ENCODE measurements around the gene VCAN.

VCAN gene

DNA sequence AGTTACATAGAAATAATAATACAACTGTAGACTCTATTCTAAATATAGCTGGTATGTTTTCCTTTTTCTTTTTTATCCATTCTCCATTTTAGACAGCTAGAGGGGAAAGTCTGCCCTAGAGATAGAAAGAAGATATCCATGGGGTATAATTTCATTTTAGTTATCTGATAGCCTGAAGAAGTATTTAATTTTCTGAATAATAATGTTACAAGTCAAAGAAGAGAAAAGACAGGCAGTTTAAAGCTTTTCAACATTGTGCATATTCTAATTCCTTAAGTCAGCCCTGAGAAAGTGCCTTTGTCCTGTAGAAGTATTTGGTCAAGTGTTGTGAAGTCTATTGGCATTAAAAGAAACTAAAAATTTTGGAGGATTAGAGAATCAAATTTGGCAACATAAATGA is 2.5 kb upstream of the VCAN start:
- no peak for DNase-seq

DNA sequence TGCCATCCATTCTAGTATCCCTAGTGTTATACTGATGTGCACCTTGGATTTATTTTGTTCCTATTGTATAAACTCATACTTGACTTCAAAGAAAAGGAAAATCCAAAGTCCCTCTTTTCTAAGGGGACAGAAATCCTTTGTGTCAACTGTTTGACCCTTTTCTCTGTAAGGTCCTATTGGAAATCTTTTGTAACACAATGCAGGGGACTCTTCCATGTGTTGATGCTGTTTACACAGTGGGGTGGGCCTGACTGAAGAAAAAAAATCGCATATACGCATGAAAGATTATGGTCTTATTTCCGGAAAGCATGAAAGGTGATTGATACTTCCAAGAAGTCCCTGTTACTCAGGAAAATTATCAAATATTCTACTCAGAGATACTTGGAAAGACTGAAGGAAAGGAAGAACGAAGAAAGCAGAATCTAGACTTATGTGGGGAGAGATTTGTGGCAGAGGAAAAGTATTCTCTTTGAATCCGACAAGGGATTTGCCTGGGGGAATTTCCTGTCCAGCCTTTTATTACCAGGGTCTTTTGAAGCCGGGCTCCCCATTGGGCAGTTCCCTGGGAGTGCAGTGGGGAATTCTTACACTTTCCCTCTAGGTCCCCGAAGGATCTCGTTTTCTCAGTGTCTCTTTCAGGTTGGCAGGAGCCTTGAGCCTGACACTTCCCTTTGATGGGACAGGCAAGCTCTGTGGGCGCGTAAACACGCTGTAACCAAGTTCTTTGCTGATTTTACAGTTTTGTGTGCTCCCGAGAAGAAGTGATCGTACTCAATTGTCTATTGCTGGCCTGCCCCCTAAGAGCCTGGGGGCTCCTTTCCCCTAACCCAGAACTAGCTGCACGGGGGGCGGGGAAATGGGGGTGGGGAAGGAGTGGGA is 779 bp upstream of the VCAN start:
- DNase-seq = no peak

DNA sequence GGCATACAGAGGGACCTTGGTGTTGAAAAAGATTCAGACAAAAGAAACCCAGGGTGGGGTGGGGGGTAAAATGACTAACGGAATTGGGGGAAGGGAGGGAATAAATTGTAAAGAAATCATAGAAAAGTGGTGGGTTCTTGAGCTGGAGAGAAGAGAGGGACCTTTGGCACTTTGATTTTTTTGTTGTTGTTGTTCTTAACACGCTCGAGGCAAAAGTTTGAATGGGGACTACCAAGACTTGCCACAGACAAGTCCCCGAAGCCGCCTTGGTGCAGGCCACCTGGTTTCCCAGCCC is 616 bp downstream of the VCAN start:
- no peak for DNase-seq

DNA sequence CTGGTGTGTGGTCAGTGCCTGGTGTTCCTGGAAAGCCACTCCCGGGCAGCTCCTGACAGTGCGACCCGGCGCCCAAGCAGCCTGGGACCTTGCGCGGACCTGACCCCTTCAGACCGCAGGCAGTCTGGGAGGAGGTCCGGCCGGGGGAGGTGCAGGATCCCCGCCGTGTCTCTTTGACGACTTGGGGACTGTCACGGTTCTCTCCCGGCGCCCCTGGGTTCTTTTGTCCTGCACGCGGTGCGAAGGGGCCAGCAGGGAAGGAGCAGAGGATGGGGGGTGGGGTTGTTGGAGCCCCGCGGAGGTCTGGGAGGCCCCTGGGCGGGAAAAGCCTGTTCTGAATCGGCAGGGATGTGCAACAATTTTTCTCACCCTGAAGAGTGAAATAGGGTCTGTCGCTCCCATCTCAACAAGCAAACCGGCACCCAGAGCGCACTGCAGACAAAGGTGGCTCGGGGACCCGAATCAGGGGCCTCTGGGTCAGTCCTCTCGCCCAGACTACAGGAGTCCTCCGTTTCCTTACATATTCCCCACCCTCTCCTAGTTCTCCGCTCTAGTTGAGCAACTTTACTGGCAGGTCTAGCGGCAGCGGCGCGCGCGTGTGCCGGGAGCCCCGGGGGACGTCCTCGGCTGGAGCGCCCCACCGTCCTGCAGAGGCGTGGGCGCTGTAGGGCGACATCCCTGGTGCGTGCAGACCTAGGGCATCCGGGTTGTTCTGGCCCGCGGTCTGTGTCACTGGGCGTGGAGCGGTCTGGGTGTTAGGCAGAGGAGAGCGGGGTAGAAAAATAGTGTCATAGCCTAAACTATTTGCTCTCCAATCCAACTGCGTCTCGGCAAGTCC is 1.2 kb downstream of the VCAN start:
- DNase-seq = peak; percentile 61

DNA sequence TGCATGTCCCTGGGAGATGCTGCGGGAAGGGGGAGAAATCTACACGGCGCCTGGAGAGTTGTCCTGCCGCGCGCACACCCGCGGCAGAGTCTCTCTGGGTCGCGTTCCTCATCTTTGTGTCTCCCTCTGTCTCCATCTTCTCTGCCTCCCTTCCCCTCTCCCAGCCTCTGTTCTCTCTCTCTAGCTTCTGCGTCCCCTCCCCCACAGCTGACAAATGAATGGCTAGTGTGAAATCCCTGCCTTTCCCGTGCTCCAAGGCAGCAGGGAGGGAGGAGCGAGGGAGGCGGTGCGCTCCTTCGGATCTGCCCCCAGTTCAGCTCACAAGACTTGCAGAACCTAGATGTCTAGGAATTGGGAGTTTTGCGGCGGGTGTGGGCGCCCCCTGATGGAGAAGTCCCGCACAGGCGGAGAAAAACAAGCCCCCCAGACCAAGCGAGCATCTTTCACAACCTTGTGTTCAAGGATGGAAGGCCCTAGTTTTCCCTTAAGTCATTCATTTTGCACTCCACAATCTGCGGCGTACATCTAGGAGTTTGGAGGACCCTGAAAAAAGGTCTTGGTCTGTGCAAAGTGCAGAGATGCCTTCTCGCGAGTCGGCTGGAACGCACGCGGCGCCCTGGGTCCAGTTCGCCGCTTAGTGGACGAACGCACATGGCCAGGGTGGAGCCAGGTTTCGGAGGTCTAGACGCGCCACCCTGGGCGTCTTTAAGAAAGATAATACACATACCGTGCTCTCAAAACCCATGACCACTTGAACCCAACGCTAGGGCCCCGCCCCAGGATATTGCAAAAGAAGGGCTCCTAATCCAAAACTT is 2.0 kb downstream of the VCAN start:
- peak; percentile 87 for DNase-seq

DNA sequence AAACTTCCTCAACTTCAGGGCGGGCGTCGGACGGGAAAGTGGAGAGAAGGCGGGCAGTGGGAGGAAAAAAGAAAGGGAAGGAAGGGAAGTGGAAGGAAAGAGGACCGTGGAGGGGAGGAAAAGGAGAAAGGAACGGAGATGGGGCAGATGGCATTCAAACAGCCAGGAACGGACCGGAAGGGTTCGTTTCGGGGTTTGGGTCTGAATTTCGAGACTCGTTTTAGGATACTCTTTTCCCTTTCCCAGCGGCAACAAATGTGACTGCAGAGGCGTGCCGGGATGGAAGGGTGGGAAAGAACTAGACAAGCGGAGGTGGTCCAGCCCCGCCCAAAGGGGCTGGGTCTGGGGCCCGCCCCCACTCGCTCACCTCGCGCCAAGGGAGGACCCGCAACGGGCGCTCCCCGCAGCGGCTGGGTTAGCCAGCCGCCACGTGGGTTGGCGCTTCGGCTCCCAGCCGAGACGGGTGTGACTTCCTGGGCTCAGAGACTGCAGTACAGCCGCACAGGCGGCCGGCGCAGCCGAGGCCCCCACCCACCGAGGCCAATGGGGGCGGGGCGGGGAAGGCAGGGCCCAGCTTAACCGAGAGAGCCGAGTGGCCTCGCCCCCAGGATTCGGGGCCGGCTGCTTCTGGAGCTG is 2.7 kb downstream of the VCAN start:
- peak; percentile 72 for DNase-seq

DNA sequence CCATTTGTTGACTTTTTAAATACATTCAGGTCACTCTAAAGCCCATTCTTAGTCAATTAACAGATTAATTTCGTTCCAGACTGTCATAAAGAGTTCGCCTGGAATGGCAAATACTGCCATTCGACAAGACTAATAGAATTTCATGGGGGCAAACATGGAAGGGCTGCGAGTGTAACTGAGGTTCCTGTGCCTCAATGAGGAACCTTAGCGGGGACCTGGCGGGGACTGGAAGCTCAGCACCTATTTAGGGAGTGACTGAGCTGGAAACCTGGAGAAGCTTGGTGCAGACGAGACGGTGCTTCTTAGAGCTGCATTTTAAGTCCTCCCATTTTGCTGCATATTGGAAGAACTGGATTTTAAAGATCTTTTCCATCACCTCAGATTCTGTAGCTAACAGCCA is 3.4 kb downstream of the VCAN start:
- no peak for DNase-seq

DNA sequence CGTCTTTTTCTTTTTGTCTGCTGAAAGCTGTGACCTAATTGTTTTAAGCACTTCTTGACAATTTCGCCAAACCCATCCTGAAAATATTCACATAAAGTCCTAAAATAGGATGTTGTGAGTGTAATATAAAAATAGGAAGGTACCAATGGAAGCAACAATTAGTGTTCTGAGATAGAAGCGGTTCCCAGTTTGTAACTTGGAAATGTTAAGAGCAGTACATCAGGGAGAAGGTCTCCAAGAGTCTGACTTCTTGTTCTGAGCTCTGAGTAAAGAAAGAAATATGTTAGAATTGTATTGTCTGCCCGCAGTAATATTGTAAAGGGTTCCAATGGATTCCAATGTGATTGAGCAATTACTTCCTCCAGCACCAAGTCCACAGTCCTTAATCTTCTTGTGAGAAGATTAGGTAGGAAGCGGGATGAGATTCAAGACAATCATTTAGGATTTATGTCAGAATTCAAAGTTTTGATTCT is 3.9 kb downstream of the VCAN start:
- no peak for DNase-seq

DNA sequence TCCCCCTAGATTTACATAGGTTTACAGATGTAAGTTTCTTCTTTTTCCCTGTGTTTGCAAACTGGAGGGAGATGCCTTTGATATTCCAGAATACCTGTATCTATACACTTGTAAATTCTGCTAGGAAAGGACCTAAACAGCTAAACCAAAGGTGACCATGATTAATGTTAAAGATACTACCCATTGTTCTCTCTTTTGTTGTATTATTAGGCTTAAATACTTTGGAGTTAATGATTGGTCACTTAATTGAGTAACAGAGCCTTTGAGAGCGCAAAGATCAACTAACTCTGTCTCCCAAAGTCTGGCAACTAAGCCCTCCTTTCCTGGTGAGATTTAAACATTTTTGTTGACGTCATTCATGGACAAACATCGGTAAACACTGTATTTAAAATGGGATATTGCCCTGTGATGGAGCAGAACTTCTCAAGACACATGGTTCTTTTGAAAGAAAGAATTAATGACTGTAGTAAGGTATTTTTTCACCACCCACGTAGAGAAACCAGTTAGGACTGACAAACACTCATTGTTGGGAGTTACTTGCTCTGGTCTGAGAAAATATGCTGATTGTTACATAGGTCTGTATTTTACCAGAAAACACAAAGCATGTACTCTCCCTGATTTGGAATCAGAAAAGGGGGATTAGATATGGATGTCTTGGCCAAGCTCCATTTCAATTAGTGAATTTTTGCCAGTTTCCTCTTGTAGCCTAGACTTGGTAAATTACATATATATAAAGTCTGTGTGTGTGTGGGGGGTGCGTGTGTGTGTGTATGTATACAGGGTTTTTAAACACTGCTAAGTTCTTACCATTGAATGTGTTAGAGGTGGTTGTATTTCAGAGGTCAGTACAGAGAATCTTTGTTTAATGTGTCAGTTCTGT is 4.6 kb downstream of the VCAN start:
- no peak for DNase-seq

DNA sequence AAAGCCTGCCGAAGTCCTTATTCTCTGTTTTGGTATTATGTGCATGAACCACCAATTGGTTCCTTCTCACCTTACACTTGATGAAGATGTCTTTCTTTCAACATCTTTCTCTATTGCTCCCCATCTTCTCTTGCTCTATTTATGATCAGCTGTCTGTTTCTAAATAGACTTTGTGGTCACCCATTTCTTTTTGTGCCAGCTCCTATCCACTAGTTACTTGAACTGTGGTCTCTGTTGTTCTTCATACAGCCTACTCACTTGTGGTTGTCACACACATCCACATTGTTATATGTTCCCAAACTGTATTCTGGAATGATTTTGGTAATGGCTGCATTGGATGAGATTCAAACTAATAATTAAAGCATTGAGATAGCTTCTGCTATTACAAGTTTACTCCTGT is 11.4 kb downstream of the VCAN start:
- no peak for DNase-seq

DNA sequence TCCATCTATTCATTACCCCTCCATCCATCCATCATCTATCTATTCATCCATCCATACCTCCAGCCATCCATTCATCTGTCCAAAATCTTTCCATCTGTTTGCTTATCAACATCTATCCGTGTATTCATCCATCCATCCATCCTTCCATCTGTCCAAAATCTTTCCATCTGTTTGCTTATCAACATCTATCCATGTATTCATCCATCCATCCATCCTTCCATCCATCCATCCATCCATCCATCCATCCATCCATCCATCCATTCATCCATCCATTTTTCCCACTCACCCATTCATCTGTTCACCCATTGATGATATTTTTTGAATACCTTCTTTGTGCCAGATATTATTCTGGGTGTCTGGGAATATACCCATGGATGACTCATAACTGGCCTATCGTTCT is 12.8 kb downstream of the VCAN start:
- no peak for DNase-seq

DNA sequence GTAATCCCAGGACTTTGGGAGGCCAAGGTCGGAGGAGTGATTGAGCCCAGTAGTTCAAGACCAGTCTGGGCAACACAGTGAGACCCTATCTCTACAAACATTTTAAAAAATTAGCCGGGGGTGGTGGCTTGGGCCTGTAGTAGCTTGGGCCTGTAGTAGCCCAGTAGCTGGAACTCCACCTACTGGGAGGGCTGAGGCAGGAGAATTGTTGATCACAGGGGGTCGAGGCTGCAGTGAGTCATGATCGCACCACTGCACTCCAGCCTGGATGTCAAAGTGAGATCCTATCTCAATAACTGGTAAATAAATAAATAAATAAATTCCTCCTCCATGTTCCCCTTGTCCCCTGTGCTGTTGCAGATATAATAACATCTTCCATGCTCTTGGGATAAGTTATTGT is 14.3 kb downstream of the VCAN start:
- no peak for DNase-seq

DNA sequence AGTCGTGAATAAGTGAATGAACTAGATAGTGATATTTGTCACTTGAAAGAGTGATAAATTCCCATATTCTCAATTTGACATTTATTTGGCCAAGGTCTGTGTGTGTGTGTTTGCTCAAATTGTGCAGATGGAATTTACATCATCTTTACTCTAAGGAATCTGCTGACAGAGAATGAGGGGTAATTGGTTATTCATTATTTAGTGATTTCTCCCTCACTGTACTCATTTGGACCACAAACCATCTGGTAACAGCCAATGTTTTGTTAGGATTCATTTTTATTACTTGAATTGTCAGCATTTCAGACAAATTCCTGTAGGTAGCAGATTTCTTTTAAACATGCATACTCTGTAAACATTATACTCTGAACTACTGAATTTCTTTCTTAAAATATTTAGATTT is 15.6 kb downstream of the VCAN start:
- no peak for DNase-seq

DNA sequence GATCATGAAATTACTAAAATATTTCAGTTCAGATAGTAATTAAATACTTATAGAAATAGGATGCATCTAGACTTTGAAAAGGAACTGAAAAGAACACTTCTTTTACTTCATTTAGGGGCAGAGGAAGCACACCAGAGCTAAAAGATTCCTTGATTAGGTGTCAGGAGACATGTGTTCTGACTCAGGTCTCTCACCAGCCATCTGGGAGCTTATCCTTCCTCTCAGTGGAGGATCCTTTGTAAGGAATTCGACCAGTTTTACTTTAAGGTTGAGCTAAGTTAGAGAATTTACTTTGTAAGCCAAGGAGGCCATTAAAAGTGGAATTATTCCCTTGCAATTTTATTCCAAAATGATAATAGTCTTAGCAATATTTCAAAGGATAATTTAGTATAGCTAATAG is 16.7 kb downstream of the VCAN start:
- no peak for DNase-seq

DNA sequence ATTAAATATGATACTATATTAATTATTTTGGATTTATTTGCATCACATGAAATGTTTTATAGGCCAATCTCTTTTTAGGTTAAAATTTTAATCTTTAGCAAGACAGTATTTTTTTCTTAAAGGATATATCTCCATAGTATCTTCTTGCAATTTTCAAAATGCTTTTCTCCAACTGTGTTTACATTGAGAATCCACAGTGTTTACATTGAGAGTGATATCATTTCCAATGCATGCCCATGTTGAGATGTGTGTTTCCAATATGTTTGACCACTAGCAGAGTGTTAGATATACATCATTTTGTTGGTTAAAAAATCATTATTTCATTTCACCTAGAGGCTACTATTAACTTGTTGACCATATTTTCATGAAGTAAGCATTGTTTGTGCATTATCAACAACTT is 17.3 kb downstream of the VCAN start:
- DNase-seq = no peak

DNA sequence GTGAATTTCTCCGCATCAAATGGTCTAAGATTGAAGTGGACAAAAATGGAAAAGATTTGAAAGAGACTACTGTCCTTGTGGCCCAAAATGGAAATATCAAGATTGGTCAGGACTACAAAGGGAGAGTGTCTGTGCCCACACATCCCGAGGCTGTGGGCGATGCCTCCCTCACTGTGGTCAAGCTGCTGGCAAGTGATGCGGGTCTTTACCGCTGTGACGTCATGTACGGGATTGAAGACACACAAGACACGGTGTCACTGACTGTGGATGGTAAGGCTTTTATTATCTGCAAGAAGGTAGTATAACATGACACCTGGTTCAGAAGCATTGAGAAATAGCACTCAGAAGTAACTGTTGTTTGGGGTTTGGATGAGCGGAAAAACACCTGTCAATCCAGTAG is 18.7 kb downstream of the VCAN start:
- DNase-seq = no peak

DNA sequence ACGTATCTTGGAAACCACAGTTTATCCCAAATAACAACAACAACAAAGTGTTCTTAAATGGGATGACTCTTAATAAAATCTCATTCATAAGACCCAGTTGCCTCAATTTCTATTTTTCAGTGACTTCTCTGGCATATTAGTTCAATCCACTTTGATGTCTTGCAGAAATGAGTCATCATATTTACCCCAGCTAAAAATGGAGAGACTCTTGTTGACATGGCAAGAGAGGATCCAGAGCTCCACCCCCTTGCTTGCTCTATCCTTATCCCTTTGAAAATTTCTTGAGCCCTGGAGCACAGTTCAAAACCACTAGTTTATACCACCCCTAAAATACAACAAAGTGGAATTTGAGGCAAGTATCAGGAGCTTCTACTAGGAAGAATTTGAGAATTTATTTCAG is 20.8 kb downstream of the VCAN start:
- DNase-seq = no peak

DNA sequence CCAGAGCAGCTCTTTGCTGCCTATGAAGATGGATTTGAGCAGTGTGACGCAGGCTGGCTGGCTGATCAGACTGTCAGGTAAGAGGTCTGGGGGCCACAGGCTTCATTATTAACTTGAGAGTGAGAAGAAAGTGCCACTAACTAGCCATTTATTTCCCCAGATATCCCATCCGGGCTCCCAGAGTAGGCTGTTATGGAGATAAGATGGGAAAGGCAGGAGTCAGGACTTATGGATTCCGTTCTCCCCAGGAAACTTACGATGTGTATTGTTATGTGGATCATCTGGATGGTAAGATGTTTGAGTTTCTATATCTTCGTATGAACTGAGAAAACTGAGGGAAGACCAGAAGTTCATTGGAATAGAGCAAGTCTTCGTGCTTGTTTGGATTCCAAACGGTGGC is 22.1 kb downstream of the VCAN start:
- no peak for DNase-seq

DNA sequence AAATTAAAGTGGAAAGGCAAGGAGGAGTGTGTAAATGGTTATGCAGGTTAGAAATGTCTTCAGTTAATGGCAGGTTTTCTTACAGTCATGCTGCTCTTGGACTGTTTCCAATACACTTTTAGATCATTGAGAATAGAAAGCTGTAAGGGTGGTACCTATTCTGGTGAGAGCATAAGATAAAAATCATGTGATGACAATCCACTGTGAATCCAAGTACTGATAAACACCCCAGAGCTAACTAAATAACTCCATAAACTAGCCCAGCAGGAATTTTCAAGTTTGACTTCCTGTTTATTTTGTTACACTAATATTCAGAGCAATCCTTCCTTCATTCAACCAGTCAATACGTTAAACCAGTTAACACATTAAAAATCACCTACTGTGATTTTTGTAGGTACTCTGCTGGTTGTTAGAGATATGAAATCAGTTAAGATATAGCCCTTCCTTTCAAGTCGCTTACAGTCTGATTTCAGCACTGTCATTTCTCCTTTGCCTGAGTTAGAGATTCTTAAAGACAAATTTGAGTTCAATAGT is 22.6 kb downstream of the VCAN start:
- DNase-seq = no peak

DNA sequence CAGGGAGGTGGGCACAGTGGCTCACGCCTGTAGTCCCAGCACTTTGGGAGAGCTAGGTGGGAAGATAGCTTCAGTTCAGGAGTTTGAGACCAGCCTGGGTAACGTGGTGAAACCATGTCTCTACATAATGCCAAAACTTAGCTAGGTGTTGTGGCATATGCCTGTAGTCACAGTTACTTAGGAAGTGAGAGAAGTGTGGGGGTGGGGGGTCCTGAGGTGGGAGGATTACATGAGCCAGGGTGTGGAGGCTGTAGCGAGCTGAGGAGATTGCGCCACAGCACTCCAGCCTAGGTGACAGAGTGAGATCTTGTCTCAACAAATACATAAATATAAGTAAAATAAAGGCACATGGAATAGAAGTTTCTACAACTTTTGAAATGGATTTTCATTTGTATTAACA is 23.1 kb downstream of the VCAN start:
- DNase-seq = no peak

DNA sequence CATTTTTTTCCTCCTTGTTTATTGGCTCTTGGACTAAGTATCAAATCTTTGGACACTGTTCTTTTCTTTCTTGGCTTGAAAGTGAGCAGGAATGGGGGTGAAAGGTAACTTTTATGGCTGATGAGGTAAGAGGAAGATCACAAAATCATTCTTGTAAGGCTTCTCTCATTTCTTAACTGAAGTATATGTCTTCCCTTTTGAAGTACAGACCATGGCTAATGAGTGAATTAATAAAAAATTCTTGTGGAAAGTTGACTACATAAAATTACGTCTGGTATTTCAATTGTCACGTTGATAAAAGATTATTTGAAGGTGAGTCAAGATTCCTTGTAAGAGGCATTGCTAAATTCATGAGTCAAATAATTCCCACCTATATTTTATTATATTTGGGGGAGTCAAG is 25.1 kb downstream of the VCAN start:
- DNase-seq = no peak

DNA sequence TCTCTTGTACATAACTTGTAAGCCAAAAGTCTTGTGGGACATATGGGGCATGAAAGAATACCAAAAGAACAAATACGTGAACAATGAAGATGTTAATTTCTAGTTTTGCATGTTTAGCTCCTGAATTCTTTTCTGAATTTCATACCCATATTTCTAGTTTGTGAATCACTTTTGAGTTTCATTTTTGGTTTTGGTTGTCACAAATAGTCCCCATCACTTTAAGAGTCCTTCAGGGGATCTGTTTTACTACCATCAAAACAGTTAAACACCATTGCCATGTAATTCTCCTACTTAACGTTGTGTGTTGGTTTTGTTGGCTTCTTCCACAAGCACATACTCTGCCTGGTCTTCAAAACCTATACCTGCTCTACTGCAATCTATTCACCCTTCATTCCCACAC is 27.0 kb downstream of the VCAN start:
- DNase-seq = no peak

Measured in NCI-H748 treated with DMSO at 0.1 percent for 48 hours (cell line).